DND-41 (cell line): ENCODE data around the gene LRRC28.

Experiments
- ATAC-seq: fragments of 200-7000 bp; cut with Tn5 transposase; 3 replicates; pipeline ENCODE4 v1.9.1; 2021; ENCODE audit warnings: low read depth; ENCODE audit not compliant: insufficient read depth
- DNase-seq: peaks from one replicate; pipeline ENCODE4 v3.0.0-alpha.2; 2020
- H2AFZ ChIP-seq: 2 replicates; pipeline ENCODE4 v1.6.0; 2012; ENCODE audit warnings: low read depth, low read length
- H3K27ac ChIP-seq: 2 replicates; pipeline ENCODE4 v1.5.1; 2012; ENCODE audit warnings: low read length, inconsistent platforms
- H3K27me3 ChIP-seq: fragments of 200-600 bp; sonication (generic); 2 replicates; pipeline ENCODE4 v1.6.0; 2012; ENCODE audit warnings: low read length, mild to moderate bottlenecking, inconsistent platforms; ENCODE audit not compliant: insufficient read depth, poor library complexity
- H3K36me3 ChIP-seq: 2 replicates; pipeline ENCODE4 v1.5.1; 2012; ENCODE audit warnings: low read length, inconsistent platforms; ENCODE audit not compliant: insufficient read depth
- H3K4me1 ChIP-seq: 2 replicates; pipeline ENCODE4 v1.5.1; 2012; ENCODE audit warnings: mild to moderate bottlenecking, low read length; ENCODE audit not compliant: insufficient read depth
- H3K4me2 ChIP-seq: 2 replicates; pipeline ENCODE4 v1.6.0; 2012; ENCODE audit warnings: mild to moderate bottlenecking, moderate library complexity, low read length, inconsistent platforms; ENCODE audit not compliant: insufficient read depth
- H3K4me3 ChIP-seq, 2 experiments: fragments of 200-600 bp in 1 of 2; shearing (Covaris generic) in 1 of 2; 2 replicates each; pipeline ENCODE4 v1.5.1; 2012 to 2016; ENCODE audit warnings: inconsistent platforms in 2 of 2, low read length in 2 of 2, mild to moderate bottlenecking in 2 of 2, low read depth in 1 of 2, moderate library complexity in 1 of 2
- H3K79me2 ChIP-seq: 2 replicates; pipeline ENCODE4 v1.6.0; 2012; ENCODE audit warnings: low read length, inconsistent platforms; ENCODE audit not compliant: insufficient read depth
- H3K9ac ChIP-seq: 2 replicates; pipeline ENCODE4 v1.6.0; 2012; ENCODE audit warnings: low read depth, mild to moderate bottlenecking, inconsistent platforms, low read length, moderate library complexity
- H3K9me3 ChIP-seq: 2 replicates; pipeline ENCODE4 v1.5.1; 2012; ENCODE audit warnings: low read length, moderate library complexity, mild to moderate bottlenecking, inconsistent platforms; ENCODE audit not compliant: insufficient read depth, severe bottlenecking
- H4K20me1 ChIP-seq: 2 replicates; pipeline ENCODE4 v1.6.0; 2012; ENCODE audit warnings: low read length; ENCODE audit not compliant: insufficient read depth
- CTCF ChIP-seq: IDR thresholded peaks from 2 replicates; pipeline ENCODE4 v1.5.1; 2012; ENCODE audit warnings: borderline replicate concordance, low read length, moderate library complexity, mild to moderate bottlenecking; ENCODE audit not compliant: poor library complexity, severe bottlenecking; ENCODE audit errors: extremely low read depth
- EZH2 ChIP-seq: IDR thresholded peaks from 3 replicates; pipeline ENCODE4 v1.6.1; 2012; ENCODE audit warnings: borderline replicate concordance, low read depth, mild to moderate bottlenecking, moderate library complexity, low read length, inconsistent platforms; ENCODE audit not compliant: severe bottlenecking

Gene LRRC28

GRCh38 chr15:99213187-99213811, 38.0 kb upstream of the LRRC28 start:
- no peaks in the 10 kb centered on the region for H3K27me3 ChIP-seq
- H3K79me2 ChIP-seq: no peaks in the 10 kb centered on the region
- H3K27ac ChIP-seq: no peak overlapping the region
- H4K20me1 ChIP-seq: no peaks in the 10 kb centered on the region
- H3K4me2 ChIP-seq: no peak overlapping the region
- no peak overlapping the region for H3K4me3 ChIP-seq
- peak; percentile 86 for ATAC-seq
- TF ChIP-seq CTCF: peak; percentile 85
- no peak for TF ChIP-seq EZH2
- no peaks in the 10 kb centered on the region for H3K4me1 ChIP-seq
- DNase-seq: peak; percentile 69
- no peak overlapping the region for H2AFZ ChIP-seq
- peaks cover 15% of the 10 kb centered on the region for H3K36me3 ChIP-seq
- H3K9ac ChIP-seq: no peak overlapping the region
- H3K9me3 ChIP-seq: no peaks in the 10 kb centered on the region

GRCh38 chr15:99224372-99225214, 26.7 kb upstream of the LRRC28 start:
- ATAC-seq: no peak
- peaks cover 62% of the 10 kb centered on the region for H3K36me3 ChIP-seq
- no peak for TF ChIP-seq CTCF
- no peak for TF ChIP-seq EZH2

GRCh38 chr15:99226802-99227201, 24.5 kb upstream of the LRRC28 start:
- Histone ChIP-seq H3K9me3 (no peaks in the 10 kb centered on the region), H3K79me2 (no peaks in the 10 kb centered on the region), H2AFZ (no peak overlapping the region), H3K27me3 (no peaks in the 10 kb centered on the region), H4K20me1 (no peaks in the 10 kb centered on the region), H3K4me1 (no peaks in the 10 kb centered on the region), H3K27ac (no peak overlapping the region), H3K4me3 (no peak overlapping the region), H3K4me2 (no peak overlapping the region), H3K9ac (no peak overlapping the region), H3K36me3 (peaks cover 44% of the 10 kb centered on the region)
- DNase-seq: no peak
- no peak for ATAC-seq
- no peak for TF ChIP-seq EZH2
- no peak for TF ChIP-seq CTCF

More at GRCh38 chr15:99224372-99225214, 26.7 kb upstream of the LRRC28 start:
- Histone ChIP-seq H3K9ac (no peak overlapping the region), H2AFZ (no peak overlapping the region), H3K27ac (no peak overlapping the region), H3K4me3 (no peak overlapping the region), H3K4me2 (no peak overlapping the region), H3K4me1 (no peaks in the 10 kb centered on the region), H4K20me1 (no peaks in the 10 kb centered on the region), H3K79me2 (no peaks in the 10 kb centered on the region), H3K27me3 (no peaks in the 10 kb centered on the region), H3K9me3 (no peaks in the 10 kb centered on the region)
- no peak for DNase-seq
